HUDEP-2 (cell line): ENCODE results near the gene SCAF4.

Experiments used
- DNase-seq, 76 experiments: peaks; one replicate each; lab custom pipeline; 2025; ENCODE audit not compliant: unreplicated experiment in 76 of 76; lab: John Stamatoyannopoulos, UW

The SCAF4 gene

GRCh38 chr21:31737586-31738397 is 5.9 kb upstream of the SCAF4 start:
- peak in 21 of 76 experiments; percentile 14 to 54 (median 33) for DNase-seq

DNA sequence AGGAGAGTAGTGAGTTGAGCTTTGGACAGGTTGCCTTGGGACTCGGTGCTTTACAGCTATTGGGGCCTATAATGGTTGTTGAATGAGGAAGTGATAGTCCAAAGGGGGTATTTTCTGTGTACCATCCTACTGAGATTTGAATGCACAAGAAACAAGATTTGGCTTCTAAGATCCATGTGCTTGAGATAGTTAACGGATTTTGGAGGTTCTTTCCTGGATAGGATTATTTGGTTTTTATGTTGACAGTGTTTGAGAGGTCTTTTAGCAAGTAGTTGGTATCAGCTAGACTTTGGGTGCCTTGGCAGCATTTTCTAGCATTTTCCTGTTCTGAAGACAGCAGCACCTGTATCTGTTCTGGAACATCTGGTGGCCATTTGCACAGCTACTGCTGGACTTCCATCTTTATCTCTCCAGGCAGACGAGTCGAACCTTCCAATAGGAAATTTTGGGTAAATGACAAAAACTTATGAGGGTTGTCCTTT is 3.6 kb upstream of the SCAF4 start:
- DNase-seq, result peak in 29 of 76 experiments; percentile 7 to 56 (median 32)

GRCh38 chr21:31733551-31734149 is 1.7 kb upstream of the SCAF4 start:
- peak in 43 of 76 experiments; percentile 12 to 58 (median 29) for DNase-seq

- peak in 36 of 76 experiments; percentile 7 to 79 (median 42) for DNase-seq
These were observed 956 bp upstream of the SCAF4 start for GRCh38 chr21:31732597-31733550.

GRCh38 chr21:31731056-31731856 is 662 bp downstream of the SCAF4 start:
- DNase-seq, result peak in 27 of 76 experiments; percentile 6 to 53 (median 34)

DNA sequence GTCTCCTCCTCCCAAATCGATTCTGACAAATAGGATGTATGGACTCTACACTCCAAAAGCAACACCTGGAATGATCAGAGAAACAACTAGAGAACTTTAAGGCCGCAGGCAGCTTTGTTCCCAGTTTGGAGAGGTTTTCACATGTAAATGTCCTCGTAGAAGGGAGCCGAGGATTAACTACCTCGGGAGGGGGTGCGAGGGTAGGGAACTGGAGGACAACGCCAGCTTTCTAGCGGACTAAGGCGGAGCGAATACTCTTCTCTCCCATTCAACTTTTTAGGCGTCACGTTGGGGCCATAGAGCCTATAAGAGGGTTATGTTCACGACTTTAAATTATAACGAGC is 1.2 kb downstream of the SCAF4 start:
- DNase-seq, result peak in 15 of 76 experiments; percentile 6 to 53 (median 26)

DNA sequence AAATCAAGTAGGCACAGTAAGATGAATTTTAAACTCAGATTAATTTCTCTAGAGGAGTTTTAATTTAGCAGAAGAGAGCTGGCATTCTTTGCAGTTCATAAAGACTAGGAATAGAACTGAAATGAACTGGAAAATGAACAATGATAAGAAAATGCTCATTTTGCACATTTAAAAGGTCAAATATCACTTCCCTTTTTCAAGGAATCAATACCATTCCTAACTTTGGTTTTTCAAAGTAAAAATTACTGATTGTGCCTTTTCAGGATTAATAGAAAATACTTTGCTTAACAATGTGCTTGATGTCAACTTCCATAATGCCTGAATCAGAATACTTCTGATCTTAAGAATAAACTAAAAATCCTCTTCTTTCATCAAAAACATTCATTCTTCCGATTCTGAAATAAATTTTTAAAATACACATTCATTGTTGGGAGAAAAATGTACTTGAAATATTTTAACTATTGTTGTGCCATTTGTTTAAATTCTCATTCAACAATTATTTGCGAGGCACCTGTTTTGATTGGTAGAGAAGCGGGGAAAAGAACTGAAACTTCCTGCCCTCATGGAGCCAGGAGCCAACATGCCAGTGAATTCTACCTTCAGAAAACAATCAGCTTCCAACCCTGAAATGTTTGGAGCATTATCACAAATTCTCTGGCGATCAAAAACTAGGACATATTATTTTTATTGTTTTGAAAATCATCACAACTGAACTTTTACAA is 2.1 kb downstream of the SCAF4 start:
- no peak for DNase-seq

DNA sequence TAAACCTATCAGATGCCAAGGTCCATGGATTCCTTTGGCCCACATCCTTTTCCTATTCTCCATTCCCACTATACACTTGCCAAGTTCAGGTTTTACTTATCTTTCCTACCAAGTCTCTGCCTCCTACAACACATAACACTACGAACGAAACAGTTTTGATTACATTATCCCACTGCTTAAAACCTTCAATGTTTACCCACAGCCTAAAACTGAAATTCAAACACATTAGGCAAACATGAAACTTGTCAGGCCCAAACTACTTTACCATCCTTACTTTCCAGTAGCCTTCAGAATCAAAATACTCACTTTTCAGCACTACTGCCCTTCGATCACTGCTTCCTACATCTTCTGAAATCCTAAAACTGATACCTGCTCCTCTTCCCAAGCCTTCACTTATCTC is 3.0 kb downstream of the SCAF4 start:
- no peak for DNase-seq

DNA sequence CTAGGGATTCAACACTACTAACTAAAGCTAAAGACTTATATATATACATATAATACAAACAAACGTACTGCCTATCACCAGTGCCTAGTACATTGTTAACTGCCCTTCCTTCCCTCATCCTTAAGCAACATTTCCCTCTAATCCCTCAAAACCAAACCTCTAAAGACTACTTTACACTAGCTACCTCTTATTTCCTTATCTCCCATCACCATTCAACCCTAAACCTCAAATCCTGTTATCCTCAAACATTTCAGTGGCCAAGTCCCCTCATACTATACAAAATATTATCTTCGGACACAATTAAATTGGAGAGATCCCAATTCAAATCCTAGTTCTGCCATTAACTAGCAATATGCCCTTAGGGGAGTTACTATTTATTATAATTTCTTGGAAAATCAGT is 3.7 kb downstream of the SCAF4 start:
- DNase-seq, result no peak

DNA sequence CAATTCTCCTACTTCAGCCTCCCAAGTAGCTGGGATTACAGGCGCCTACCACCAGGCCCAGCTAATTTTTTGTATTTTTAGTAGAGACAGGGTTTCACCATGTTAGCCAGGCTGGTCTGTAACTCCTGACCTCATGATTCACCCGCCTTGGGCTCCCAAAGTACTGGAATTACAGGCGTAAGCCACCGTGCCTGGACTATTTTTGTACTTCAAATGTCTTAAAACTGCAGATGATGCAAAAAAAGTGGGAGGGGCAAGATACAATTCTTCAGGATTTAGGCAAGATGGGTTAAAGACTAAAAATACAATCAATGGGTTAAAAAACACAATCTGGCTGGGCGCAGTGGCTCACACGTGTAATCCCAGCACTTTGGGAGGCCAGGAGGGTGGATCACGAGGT is 4.7 kb downstream of the SCAF4 start:
- DNase-seq, result no peak

DNA sequence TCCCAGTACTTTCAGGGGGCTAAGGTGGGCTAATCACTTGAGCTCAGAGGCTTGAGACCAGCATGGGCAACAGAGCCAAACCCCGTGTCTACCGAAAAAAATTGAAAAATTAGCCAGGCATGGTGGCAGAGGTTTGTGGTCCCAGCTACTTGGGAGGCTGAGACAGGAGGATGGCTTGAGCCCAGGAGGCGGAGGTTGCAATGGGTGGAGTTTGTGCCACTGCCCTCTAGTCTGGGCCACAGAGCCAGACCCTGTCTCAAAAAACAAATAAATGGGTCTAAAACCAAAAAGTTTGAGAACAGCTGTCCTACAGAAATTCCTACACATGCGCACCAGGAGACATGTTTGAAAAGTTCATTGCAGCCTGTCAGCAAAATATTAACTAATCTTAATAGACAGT is 5.5 kb downstream of the SCAF4 start:
- DNase-seq, result no peak

- no peak for DNase-seq
These were observed 6.6 kb downstream of the SCAF4 start for GRCh38 chr21:31725202-31725839.

DNA sequence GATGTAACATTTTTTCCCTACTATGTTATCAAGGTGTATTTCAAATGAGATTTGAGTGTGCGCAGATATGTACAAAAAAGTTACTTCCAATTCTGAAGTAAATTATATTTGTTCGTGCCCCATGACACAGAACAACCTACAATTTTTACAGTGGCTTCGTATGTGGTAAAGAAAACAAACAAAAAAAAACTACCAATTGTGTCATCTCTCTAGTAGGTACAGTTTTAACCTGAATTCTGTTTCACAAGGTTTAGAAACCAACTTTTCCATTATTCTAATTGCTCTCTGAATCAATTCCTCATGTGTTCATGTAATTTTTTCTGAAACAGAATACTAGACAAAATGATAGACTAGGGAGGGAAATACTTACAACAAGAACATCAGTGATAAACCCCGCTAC is 7.4 kb downstream of the SCAF4 start:
- DNase-seq, result no peak

DNA sequence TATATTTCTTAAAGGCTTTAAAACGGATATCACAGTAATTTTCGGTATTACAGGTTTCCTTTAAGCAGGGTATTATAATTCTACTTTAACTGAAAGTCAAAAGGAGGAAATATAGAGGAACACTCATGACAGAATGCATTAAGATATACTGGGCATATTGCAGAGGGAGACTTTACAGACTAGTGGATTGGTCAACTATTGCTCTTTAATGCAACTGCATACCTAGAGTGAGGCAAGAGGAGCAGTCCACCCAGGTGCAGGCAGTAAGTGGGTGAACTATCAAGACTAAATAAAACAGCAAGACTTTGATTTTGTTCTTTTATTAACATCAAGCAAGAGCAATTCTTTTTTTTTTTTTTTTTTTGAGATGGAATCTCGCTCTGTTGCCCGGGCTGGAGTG is 10.5 kb downstream of the SCAF4 start:
- no peak for DNase-seq

DNA sequence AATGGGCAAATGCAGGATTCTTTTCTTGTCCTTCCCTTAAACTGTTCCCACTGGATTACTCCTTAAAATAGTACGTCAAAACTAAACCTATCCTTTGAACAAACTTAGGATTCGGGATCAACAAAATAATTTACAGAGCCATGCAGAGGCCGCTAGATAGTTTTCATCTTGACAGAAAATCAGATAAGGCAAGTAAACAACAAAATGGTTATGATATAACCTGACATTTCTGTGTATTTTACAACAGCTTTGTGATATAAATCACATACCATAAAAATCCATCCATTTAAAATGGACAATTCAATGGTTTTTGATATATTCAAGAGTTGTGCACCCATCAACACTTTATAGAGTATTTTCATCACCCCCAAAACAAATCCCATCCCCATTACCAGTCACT is 11.2 kb downstream of the SCAF4 start:
- DNase-seq, result no peak

GRCh38 chr21:31720330-31720729 is 11.6 kb downstream of the SCAF4 start:
- peak in 45 of 76 experiments; percentile 10 to 72 (median 40) for DNase-seq

DNA sequence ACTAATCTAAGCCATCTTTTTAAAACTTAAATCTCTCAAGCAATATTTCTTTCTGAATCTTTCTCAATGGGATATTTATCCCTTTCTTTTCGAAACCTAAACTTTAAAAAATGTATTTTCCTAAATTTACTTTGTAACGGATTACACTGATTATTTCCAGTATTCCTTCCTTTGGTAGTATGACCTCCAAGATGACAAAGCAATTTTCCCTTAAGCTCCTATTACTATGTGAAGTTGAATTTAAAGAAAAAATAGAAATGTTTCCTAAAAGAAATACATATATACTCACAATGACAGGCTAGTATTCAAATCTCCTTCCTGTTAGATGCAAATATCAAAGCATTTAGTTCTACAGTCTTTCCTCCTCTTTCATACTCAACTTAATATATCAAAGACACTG is 15.8 kb downstream of the SCAF4 start:
- no peak for DNase-seq

DNA sequence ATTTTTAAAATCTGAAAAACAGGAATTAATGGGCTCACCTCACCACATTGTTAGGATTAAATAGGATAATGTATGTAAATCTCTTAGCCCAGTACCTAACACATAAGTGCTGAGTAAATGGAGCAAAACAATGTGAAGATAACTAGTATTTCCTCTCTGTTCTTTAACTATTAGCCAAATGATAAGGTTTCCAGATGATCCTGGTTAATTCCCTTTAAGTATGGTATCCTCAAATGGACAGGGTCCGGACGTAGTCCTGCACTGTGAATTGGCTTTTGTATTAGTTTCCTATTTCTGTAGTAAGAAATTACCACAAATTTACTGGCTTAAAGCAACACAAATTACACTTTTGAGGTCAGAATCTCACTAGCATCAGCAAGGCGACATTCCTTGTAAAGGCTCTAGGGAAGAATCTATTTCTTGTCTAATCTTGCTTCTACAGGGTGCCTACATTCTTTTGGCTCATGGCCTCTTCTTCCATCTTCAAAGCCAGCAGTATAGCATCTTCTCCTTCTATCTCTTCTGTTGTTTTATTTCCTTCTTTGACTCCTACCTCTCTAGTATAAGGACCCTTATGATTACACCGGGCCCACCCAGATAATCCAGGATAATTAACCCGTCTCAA is 17.1 kb downstream of the SCAF4 start:
- DNase-seq, result peak in 1 of 76 experiments; percentile 9
